Chondrocyte (in vitro differentiated cells): ENCODE measurements around the gene PTGES3. TPM values are rescaled to one million over a fixed set of nuclear protein-coding genes. Genes with fewer than 3 reads are reported as not detected.

Experiments
- DNase-seq: peaks from one replicate; pipeline ENCODE4 v3.0.0; 2021; ENCODE audit warnings: mixed read lengths, low spot score
- H3K27ac Mint-ChIP-seq: one replicate; pipeline ENCODE4 v1.8.0; 2021; ENCODE audit warnings: mild to moderate bottlenecking, moderate library complexity, mixed read lengths; ENCODE audit not compliant: unreplicated experiment
- H3K27me3 Mint-ChIP-seq: 2 replicates; pipeline ENCODE4 v1.8.0; 2021; ENCODE audit warnings: low read depth, mixed read lengths
- H3K36me3 Mint-ChIP-seq: 2 replicates; pipeline ENCODE4 v1.8.0; 2021; ENCODE audit warnings: low read depth, mixed read lengths
- H3K4me1 Mint-ChIP-seq: 2 replicates; pipeline ENCODE4 v1.8.0; 2021; ENCODE audit warnings: low read depth, mild to moderate bottlenecking, mixed read lengths
- H3K4me3 Mint-ChIP-seq: one replicate; pipeline ENCODE4 v1.8.0; 2021; ENCODE audit warnings: mild to moderate bottlenecking, moderate library complexity, mixed read lengths; ENCODE audit not compliant: unreplicated experiment
- H3K9me3 Mint-ChIP-seq: 2 replicates; pipeline ENCODE4 v1.8.0; 2021; ENCODE audit warnings: low read depth, mixed read lengths
- CTCF ChIP-seq: fragments of 200-600 bp; sonication (generic); IDR thresholded peaks from 2 replicates; pipeline ENCODE4 v1.5.0; 2021; ENCODE audit warnings: antibody characterized with exemption, mild to moderate bottlenecking, moderate library complexity
- total RNA-seq: library from RNA; stranded (reverse); gene quantifications from 3 replicates; pipeline ENCODE4 v1.2.1, GENCODE V29; 2021

PTGES3 gene
- total RNA-seq, 1 donor from 2014 or later, result 127 TPM

GRCh38 chr12:56716933-56717880, 29.1 kb upstream of the PTGES3 start:
- TF ChIP-seq CTCF, result no peak
- Mint-ChIP-seq H3K27ac (no peak overlapping the region), H3K4me1 (peaks cover 48% of the 10 kb centered on the region), H3K36me3 (peaks cover 49% of the 10 kb centered on the region), H3K4me3 (no peak overlapping the region), H3K9me3 (no peaks in the 10 kb centered on the region), H3K27me3 (no peaks in the 10 kb centered on the region)
- DNase-seq, result peak; percentile 46

DNA sequence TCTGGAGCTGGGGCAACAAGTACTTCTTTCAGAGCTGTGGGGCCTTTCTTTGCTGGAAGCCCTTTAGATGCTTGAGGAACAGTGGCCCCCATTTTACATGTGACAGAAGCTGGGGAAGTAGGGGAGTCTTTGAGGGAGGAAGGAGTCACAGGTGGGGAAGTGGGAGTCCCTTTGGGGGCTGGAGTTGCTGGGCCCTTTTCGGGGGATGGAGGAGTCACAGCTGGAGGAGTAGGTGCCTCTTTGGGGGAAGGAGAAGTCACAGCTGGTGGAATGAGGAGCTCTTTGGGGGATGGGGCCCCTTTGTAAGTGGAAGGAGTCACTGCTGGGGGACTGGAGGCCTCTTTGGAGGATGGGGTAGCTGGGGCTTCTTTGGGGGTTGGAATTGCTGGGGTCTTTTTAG, 28.4 kb upstream of the PTGES3 start:
- Mint-ChIP-seq H3K27me3 (no peaks in the 10 kb centered on the region), H3K27ac (peak overlapping the region; percentile 57), H3K4me1 (peaks cover 40% of the 10 kb centered on the region), H3K9me3 (no peaks in the 10 kb centered on the region), H3K4me3 (no peak overlapping the region), H3K36me3 (peaks cover 50% of the 10 kb centered on the region)
- peak; percentile 20 for DNase-seq
- TF ChIP-seq CTCF, result no peak

DNA sequence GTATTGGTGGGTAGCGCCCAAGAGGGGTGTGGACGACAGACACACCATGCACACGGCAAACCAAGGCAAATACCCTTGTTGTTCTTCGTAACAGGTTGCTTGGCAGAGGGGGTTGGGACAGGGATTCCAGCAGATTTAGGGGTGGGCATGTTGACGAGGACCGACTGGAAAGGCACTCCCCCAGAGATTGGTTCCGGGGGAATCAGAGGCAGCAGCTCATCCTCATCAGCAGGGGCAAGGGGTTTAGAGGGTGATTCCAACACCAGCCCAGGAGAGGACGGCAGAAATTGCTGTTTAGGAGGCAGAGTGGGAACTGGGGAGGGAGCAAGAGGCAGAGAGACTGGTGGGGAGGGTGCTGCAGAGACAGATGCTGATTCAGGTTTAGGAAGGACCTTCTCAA, 27.7 kb upstream of the PTGES3 start:
- no peaks in the 10 kb centered on the region for H3K27me3 Mint-ChIP-seq
- peaks cover 54% of the 10 kb centered on the region for H3K36me3 Mint-ChIP-seq
- no peak overlapping the region for H3K4me3 Mint-ChIP-seq
- no peak for TF ChIP-seq CTCF
- H3K9me3 Mint-ChIP-seq, result no peaks in the 10 kb centered on the region
- peaks cover 34% of the 10 kb centered on the region for H3K4me1 Mint-ChIP-seq
- H3K27ac Mint-ChIP-seq, result no peak overlapping the region
- DNase-seq, result peak; percentile 38

- no peak overlapping the region for H3K4me3 Mint-ChIP-seq
- no peaks in the 10 kb centered on the region for H3K27me3 Mint-ChIP-seq
- DNase-seq, result no peak
- H3K4me1 Mint-ChIP-seq, result peaks cover 22% of the 10 kb centered on the region
- TF ChIP-seq CTCF, result no peak
- H3K9me3 Mint-ChIP-seq, result no peaks in the 10 kb centered on the region
- H3K27ac Mint-ChIP-seq, result peak overlapping the region; percentile 8
- peaks cover 42% of the 10 kb centered on the region for H3K36me3 Mint-ChIP-seq
These were observed 26.4 kb upstream of the PTGES3 start for GRCh38 chr12:56714431-56714929.

DNA sequence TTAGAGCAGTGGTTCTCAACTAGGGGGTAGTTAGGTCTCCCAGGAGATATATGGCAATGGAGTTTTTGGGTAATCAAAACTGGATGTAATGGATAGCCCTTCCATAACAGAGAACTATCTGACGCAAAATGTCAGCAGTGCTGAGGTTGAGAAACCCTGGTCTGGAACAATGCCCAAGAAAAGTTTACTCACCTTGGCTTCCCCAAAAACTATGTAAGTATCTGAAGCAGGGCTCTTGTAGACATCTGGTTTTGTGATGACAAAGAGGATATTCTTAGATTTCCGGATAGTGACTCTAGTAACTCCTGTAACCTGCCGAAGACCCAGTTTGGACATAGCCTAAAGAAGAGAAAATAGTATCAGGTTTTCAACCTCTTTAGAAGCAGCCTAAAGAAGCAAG, 25.3 kb upstream of the PTGES3 start:
- no peak overlapping the region for H3K4me3 Mint-ChIP-seq
- H3K27ac Mint-ChIP-seq, result no peak overlapping the region
- H3K36me3 Mint-ChIP-seq, result peaks cover 38% of the 10 kb centered on the region

More for the DNA sequence above, 25.3 kb upstream of the PTGES3 start:
- DNase-seq, result no peak
- no peak for TF ChIP-seq CTCF
- Mint-ChIP-seq H3K27me3 (no peaks in the 10 kb centered on the region), H3K9me3 (no peaks in the 10 kb centered on the region), H3K4me1 (peaks cover 13% of the 10 kb centered on the region)
